Ovary (tissue), 9 donors: ENCODE results near the gene SLC17A1. TPM values are rescaled to one million over a fixed set of nuclear protein-coding genes. Genes with fewer than 3 reads are reported as not detected.

ENCODE experiments used
- DNase-seq, 5 donors: peaks; one replicate each; pipeline ENCODE4 v3.0.0-alpha.2; 2019 to 2020
- H3K27ac ChIP-seq, 2 donors: fragments of 200-600 bp; one replicate each; pipeline versions ENCODE4 v1.5.1 to v1.8.0; 2019 to 2022
- H3K27me3 ChIP-seq: fragments of 200-600 bp; one replicate; pipeline ENCODE4 v1.8.0; 2022
- H3K36me3 ChIP-seq: fragments of 200-600 bp; sonication (generic); one replicate; pipeline ENCODE4 v1.5.1; 2019
- H3K4me1 ChIP-seq: one replicate; pipeline ENCODE4 v1.8.1; 2013; ENCODE audit warnings: mild to moderate bottlenecking, moderate library complexity; ENCODE audit not compliant: insufficient read depth
- H3K4me3 ChIP-seq: fragments of 200-600 bp; sonication (generic); one replicate; pipeline ENCODE4 v1.5.1; 2017
- H3K9me3 ChIP-seq, 2 donors: fragments of 200-600 bp in 1 of 2; sonication (generic) in 1 of 2; one replicate each; pipeline versions ENCODE4 v1.5.1 to v1.8.1; 2013 to 2019; ENCODE audit warnings: mild to moderate bottlenecking in 1 of 2, moderate library complexity in 1 of 2
- CTCF ChIP-seq, 3 donors: fragments of 450-650 bp in 2 of 3; fragments of 200-600 bp in 1 of 3; IDR thresholded peaks; one replicate each; pipeline versions ENCODE4 v1.5.1 to v1.8.0; 2016 to 2022; ENCODE audit warnings: antibody characterized with exemption in 3 of 3, mild to moderate bottlenecking in 1 of 3
- EP300 ChIP-seq: sonication (generic); formaldehyde crosslinking; IDR thresholded peaks from one replicate; pipeline ENCODE4 v1.6.1; 2017; ENCODE audit warnings: antibody characterized with exemption
- POLR2A ChIP-seq: fragments of 450-650 bp; IDR thresholded peaks from one replicate; pipeline ENCODE4 v1.6.1; 2017; ENCODE audit warnings: antibody characterized with exemption, mild to moderate bottlenecking, moderate library complexity
- WGBS, 3 donors: extraction: QIAGEN DNeasy Blood & Tissue Kit in 1 of 3; methylation state at CpG; one replicate each; pipeline versions ENCODE4 v1.1.5 to v1.1.7; 2013 to 2017; 5-methylcytosine and 5-hydroxymethylcytosine counted together
- intact Hi-C, 4 donors: fragments of 100-400 bp; cut with DNase I; formaldehyde crosslinking; loops; one replicate each; pipeline versions ENCODE4 v1.11.0 to v1.15.1; 2022 to 2023
- polyA plus RNA-seq, 2 donors: library from polyadenylated mRNA; stranded (reverse); fragments of 200-250 nt in 1 of 2; fragments of 350-450 nt in 1 of 2; fragmentation: Illumina TruSeq in 1 of 2; extraction: RNeasy Lipid Tissue Mini Kit (QIAGEN cat#74804) in 1 of 2; gene quantifications; one replicate each; pipeline ENCODE4 v1.2.3, GENCODE V29; 2013 to 2014
- total RNA-seq, 7 donors: library from RNA; depleted of rRNA in 2 of 7; stranded (reverse); fragments of >200 nt in 2 of 7; fragmentation: NEBNext Ultra II Directional in 3 of 7; extraction: Animal tissue kit (Norgen Biotek cat#: 25700) in 3 of 7; gene quantifications; one replicate each; pipeline versions ENCODE4 v1.1.0 to v1.2.4, GENCODE V29; 2016 to 2023
- donor health status: DM: no; HTN: no; CAD: no; lungs with moderate emphysema.
- donor health status: DM: no; HTN: no; CAD: no.
- donor health status: Bipolar disorder and iron deficiency.
- donor health status: DM: yes; HTN: yes; CAD: no.
- donor health status: DM: no; HTN: no; CAD: no.
- donor health status: DM: yes; HTN: yes; CAD: no.

SLC17A1 gene
- total and polyA plus RNA-seq, 9 donors = 0.06 TPM; not detected in 8

DNA sequence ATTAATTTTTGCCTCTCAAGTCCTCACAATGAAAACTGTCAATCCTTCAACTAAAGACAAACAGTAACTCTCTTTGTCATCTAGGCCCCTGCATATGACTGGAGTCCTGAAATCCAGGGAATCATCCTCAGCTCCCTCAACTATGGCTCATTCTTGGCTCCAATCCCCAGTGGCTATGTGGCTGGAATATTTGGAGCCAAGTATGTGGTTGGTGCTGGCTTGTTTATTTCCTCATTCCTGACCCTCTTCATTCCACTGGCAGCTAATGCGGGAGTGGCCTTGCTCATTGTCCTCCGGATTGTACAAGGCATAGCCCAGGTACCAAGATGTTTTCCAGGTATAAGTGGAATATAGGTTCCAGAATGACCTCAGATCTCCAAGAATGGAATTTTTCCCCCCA, 61.9 kb downstream of the SLC17A1 start:
- Histone ChIP-seq H3K4me1 (no peaks in the 10 kb centered on the region), H3K27ac (no peak overlapping the region), H3K27me3 (no peaks in the 10 kb centered on the region), H3K36me3 (no peaks in the 10 kb centered on the region), H3K4me3 (no peak overlapping the region), H3K9me3 (no peaks in the 10 kb centered on the region)
- intact Hi-C loops = no loop called here
- WGBS, 3 donors = 64 to 72% (median 66%) methylated on average over 2 of the region's 2 CpGs
- DNase-seq = no peak
- TF ChIP-seq CTCF (IDR thresholded peaks at IDR 0.05) = no peak
- TF ChIP-seq EP300 = no peak
- TF ChIP-seq POLR2A = no peak

DNA sequence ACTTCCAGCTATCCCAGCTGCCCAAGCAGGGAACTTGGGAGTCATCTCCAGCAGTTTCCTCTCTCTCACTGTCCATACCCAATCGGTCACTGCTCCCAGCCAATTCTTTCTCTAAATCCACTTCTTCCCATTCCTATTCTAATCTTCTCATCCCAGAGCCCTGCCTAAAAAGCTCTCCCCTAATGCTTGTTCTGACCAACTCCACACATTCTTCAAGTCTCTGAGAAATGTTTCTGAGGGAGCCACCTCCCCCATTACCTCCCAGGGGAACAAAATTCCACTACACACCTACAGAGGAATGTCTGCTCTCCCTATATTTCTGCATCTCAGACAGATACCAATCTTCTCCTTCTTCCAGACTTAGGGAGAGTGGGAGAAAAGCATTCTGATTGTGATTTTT, 63.3 kb downstream of the SLC17A1 start:
- no peaks in the 10 kb centered on the region for H3K27me3 ChIP-seq
- no peak for DNase-seq

GRCh38 chr6:25764611-25765010, 67.2 kb downstream of the SLC17A1 start:
- Histone ChIP-seq H3K9me3 (no peaks in the 10 kb centered on the region), H3K27me3 (no peaks in the 10 kb centered on the region), H3K4me1 (no peaks in the 10 kb centered on the region), H3K36me3 (no peaks in the 10 kb centered on the region), H3K27ac (no peak overlapping the region), H3K4me3 (no peak overlapping the region)
- WGBS, 3 donors = 85 to 93% (median 92%) methylated on average over 2 of the region's 2 CpGs
- TF ChIP-seq POLR2A (no peak), EP300 (no peak), CTCF (IDR thresholded peaks at IDR 0.05) (no peak)
- no peak for DNase-seq
- intact Hi-C loops = no loop called here

More for the DNA sequence above, 63.3 kb downstream of the SLC17A1 start:
- Histone ChIP-seq H3K4me1 (no peaks in the 10 kb centered on the region), H3K36me3 (no peaks in the 10 kb centered on the region), H3K4me3 (no peak overlapping the region), H3K27ac (no peak overlapping the region), H3K9me3 (no peaks in the 10 kb centered on the region)
- TF ChIP-seq POLR2A (no peak), CTCF (IDR thresholded peaks at IDR 0.05) (no peak), EP300 (no peak)
- whole genome bisulfite sequencing, 3 donors = 81 to 92% (median 88%) methylated on average over 1 of the region's 1 CpG
- intact Hi-C loops = no loop called here

GRCh38 chr6:25757936-25758642, 73.8 kb downstream of the SLC17A1 start:
- Histone ChIP-seq H3K36me3 (no peaks in the 10 kb centered on the region), H3K4me1 (no peaks in the 10 kb centered on the region), H3K27me3 (no peaks in the 10 kb centered on the region), H3K4me3 (no peak overlapping the region), H3K9me3 (no peaks in the 10 kb centered on the region), H3K27ac (no peak overlapping the region)
- no peak for TF ChIP-seq EP300
- TF ChIP-seq POLR2A = no peak
- TF ChIP-seq CTCF (IDR thresholded peaks at IDR 0.05) = no peak
- intact Hi-C loops = no loop called here
- DNase-seq = no peak
- WGBS, 3 donors = 75 to 82% (median 79%) methylated on average over 6 of the region's 6 CpGs
